ENCODE measurements around the gene RNU7-1. TPM values are rescaled to one million over a fixed set of nuclear protein-coding genes. Genes with fewer than 3 reads are reported as not detected.

RNU7-1 gene
- total RNA-seq, 1 donor from 2014 or later: not detected

GRCh38 chr12:6982532-6982931, 38.9 kb downstream of the RNU7-1 start:
- DNase-seq (ENCODE audit: low spot score in 2 of 2): no peak
- H3K4me1 ChIP-seq: no peaks in the 10 kb centered on the region
- no peak overlapping the region for H3K27ac ChIP-seq
- no peak overlapping the region for H3K4me3 ChIP-seq
- peaks cover 52 to 64% of the 10 kb centered on the region in 2 donors for H3K36me3 ChIP-seq
- no peaks in the 10 kb centered on the region for H3K27me3 ChIP-seq
- TF ChIP-seq, protein P1, sequence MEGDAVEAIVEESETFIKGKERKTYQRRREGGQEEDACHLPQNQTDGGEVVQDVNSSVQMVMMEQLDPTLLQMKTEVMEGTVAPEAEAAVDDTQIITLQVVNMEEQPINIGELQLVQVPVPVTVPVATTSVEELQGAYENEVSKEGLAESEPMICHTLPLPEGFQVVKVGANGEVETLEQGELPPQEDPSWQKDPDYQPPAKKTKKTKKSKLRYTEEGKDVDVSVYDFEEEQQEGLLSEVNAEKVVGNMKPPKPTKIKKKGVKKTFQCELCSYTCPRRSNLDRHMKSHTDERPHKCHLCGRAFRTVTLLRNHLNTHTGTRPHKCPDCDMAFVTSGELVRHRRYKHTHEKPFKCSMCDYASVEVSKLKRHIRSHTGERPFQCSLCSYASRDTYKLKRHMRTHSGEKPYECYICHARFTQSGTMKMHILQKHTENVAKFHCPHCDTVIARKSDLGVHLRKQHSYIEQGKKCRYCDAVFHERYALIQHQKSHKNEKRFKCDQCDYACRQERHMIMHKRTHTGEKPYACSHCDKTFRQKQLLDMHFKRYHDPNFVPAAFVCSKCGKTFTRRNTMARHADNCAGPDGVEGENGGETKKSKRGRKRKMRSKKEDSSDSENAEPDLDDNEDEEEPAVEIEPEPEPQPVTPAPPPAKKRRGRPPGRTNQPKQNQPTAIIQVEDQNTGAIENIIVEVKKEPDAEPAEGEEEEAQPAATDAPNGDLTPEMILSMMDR (IDR thresholded peaks at IDR 0.05): no peak
- intact Hi-C loops (cut with DNase I): no loop called here
- H3K9me3 ChIP-seq: no peaks in the 10 kb centered on the region

DNA sequence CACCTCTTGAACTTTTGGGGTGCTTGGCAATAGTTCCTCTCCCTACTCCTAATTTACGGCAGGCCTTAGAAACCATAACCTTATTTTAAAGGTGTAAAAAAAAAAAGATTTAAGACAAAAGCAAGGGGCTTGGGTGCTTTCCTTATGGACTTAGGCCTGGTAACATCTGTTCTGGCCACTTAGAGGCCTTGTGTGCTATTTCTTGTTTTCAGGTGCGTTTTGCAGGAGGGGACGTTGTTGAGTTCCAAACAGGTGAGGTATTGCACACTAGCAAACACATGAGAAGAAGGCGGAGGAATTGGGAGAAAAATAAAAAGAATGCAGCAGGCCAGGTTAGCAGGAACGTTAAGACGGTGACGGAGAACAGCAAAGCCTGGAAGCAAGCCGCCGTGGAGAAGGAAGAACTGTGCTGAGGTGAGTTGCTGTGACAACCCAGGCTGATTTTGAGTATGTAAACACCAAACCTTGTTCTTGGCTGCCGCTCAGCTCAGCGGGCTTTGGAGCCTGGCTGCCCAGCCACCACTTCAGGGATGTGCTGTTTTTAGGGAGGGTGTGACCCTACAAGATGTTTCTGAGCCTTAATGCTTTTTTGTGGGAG, 44.4 kb downstream of the RNU7-1 start:
- intact Hi-C loops (cut with DNase I): no loop called here

More for the DNA sequence above, 44.4 kb downstream of the RNU7-1 start:
- no peaks in the 10 kb centered on the region for H3K9me3 ChIP-seq
- no peaks in the 10 kb centered on the region for H3K4me1 ChIP-seq
- no peak overlapping the region for H3K4me3 ChIP-seq
- H3K36me3 ChIP-seq: peaks cover 12 to 27% of the 10 kb centered on the region in 2 donors
- DNase-seq (ENCODE audit: low spot score in 2 of 2): no peak
- TF ChIP-seq, protein P1 (IDR thresholded peaks at IDR 0.05): no peak
- no peak overlapping the region for H3K27ac ChIP-seq
- no peaks in the 10 kb centered on the region for H3K27me3 ChIP-seq

Other genes with a start within 250 kb of the RNU7-1 start
- not detected for gene PIANP, start 243.0 kb upstream of the RNU7-1 start, total RNA-seq
- gene COPS7A, start 219.8 kb upstream of the RNU7-1 start, total RNA-seq: 221 TPM
- 145 TPM for gene MLF2, start 190.7 kb upstream of the RNU7-1 start, total RNA-seq
- gene PTMS, start 177.5 kb upstream of the RNU7-1 start, total RNA-seq: 361 TPM
- not detected for gene LAG3, start 171.3 kb upstream of the RNU7-1 start, total RNA-seq
- gene CD4, start 154.3 kb upstream of the RNU7-1 start, total RNA-seq: 2.6 TPM
- gene GPR162, start 122.0 kb upstream of the RNU7-1 start, total RNA-seq: 9.4 TPM
- 62.2 TPM for gene P3H3, start 115.4 kb upstream of the RNU7-1 start, total RNA-seq
- 10.4 TPM for gene GNB3, start 102.9 kb upstream of the RNU7-1 start, total RNA-seq
- not detected for gene CDCA3, start 92.5 kb upstream of the RNU7-1 start, total RNA-seq
- 46.2 TPM for gene USP5, start 91.7 kb upstream of the RNU7-1 start, total RNA-seq
- gene TPI1, start 76.3 kb upstream of the RNU7-1 start, total RNA-seq: 482 TPM
- gene SPSB2, start 70.5 kb upstream of the RNU7-1 start, total RNA-seq: 14.5 TPM
- gene LRRC23, start 39.0 kb upstream of the RNU7-1 start, total RNA-seq: 6.6 TPM
- gene ENO2, start 29.2 kb upstream of the RNU7-1 start, total RNA-seq: 30.3 TPM
- 207 TPM for gene ATN1, start 15.9 kb upstream of the RNU7-1 start, total RNA-seq
- 558 TPM for gene C12orf57, start 206 bp downstream of the RNU7-1 start, total RNA-seq
- gene PTPN6, start 7.5 kb downstream of the RNU7-1 start, total RNA-seq: 1.7 TPM
- 85.5 TPM for gene PHB2, start 26.8 kb downstream of the RNU7-1 start, total RNA-seq
- 37.4 TPM for gene EMG1, start 27.1 kb downstream of the RNU7-1 start, total RNA-seq
- gene LPCAT3, start 74.7 kb downstream of the RNU7-1 start, total RNA-seq: 23.0 TPM
- gene C1S, start 116.9 kb downstream of the RNU7-1 start, total RNA-seq: 273 TPM
- 1,046 TPM for gene C1R, start 148.6 kb downstream of the RNU7-1 start, total RNA-seq
- gene C1RL, start 165.4 kb downstream of the RNU7-1 start, total RNA-seq: 196 TPM
- 0.96 TPM for gene RBP5, start 185.1 kb downstream of the RNU7-1 start, total RNA-seq
- gene CLSTN3, start 186.6 kb downstream of the RNU7-1 start, total RNA-seq: 132 TPM
- 61.7 TPM for gene PEX5, start 245.9 kb downstream of the RNU7-1 start, total RNA-seq